ENCODE data around the gene SRRT.

Gene SRRT

GRCh38 chr7:100911484-100911883, 36.6 kb downstream of the SRRT start (continued):
- TF ChIP-seq WT1 (tag by site-specific recombination; IDR thresholded peaks at IDR 0.05) (no peak), ZNF596 (tag by site-specific recombination; IDR thresholded peaks at IDR 0.05) (no peak), FEZF1 (tag by site-specific recombination; IDR thresholded peaks at IDR 0.05) (no peak), ZNF610 (tag by site-specific recombination; IDR thresholded peaks at IDR 0.05; ENCODE audit: borderline replicate concordance) (no peak), ZNF501 (tag by site-specific recombination; IDR thresholded peaks at IDR 0.05) (no peak), BCL6B (tag by site-specific recombination; IDR thresholded peaks at IDR 0.05) (no peak)

GRCh38 chr7:100914208-100914878, 39.4 kb downstream of the SRRT start:
- ChIA-PET POLR2A (no interaction called here), CTCF (no interaction called here)
- Histone ChIP-seq H3K4me1 (ENCODE audit: control insufficient read depth, insufficient read depth, low read length) (no peaks in the 10 kb centered on the region), H3K9me3 (ENCODE audit: control insufficient read depth, insufficient read depth, low read depth, low read length) (no peaks in the 10 kb centered on the region), H3K36me3 (ENCODE audit: control insufficient read depth in 2 of 2, insufficient read depth in 1 of 2, low read length in 2 of 2) (no peaks in the 10 kb centered on the region), H3K4me3 (ENCODE audit: low read depth, low read length) (no peak overlapping the region), H3K27ac (ENCODE audit: extremely low read depth, low read depth, low read length) (no peak overlapping the region)
- TF ChIP-seq ZNF560 (tag by site-specific recombination; IDR thresholded peaks at IDR 0.05; ENCODE audit: borderline replicate concordance): 0 out of 2 replicates have a peak, but pooled peaks have one; percentile 78
- TF ChIP-seq ZNF404 (tag by site-specific recombination; IDR thresholded peaks at IDR 0.05): 0 out of 2 replicates have a peak, but pooled peaks have one; percentile 26
- peak; percentile 66; the same call in 1 of the 2 replicates for TF ChIP-seq ZNF140 (tag by site-specific recombination; IDR thresholded peaks at IDR 0.05)
- peak; percentile 52; the same call in 1 of the 2 replicates for TF ChIP-seq ZXDB (tag by site-specific recombination; IDR thresholded peaks at IDR 0.05)
- TF ChIP-seq ZNF654 (tag by site-specific recombination; IDR thresholded peaks at IDR 0.05; ENCODE audit: low read depth): peak; percentile 45
- TF ChIP-seq ZBTB8A (tag by site-specific recombination; IDR thresholded peaks at IDR 0.05): peak; percentile 45; the same call in 1 of the 2 replicates
- TF ChIP-seq ZEB2 (tag by site-specific recombination; IDR thresholded peaks at IDR 0.05): no peak
- TF ChIP-seq ZNF791 (tag by site-specific recombination; IDR thresholded peaks at IDR 0.05): 0 out of 2 replicates have a peak, but pooled peaks have one; percentile 28
- TF ChIP-seq ZNF394 (tag by site-specific recombination; IDR thresholded peaks at IDR 0.05; ENCODE audit: borderline replicate concordance): peak; percentile 92
- TF ChIP-seq ZNF391 (tag by site-specific recombination; IDR thresholded peaks at IDR 0.05; ENCODE audit: borderline replicate concordance, low read depth): no peak
- TF ChIP-seq ZNF623 (tag by site-specific recombination; IDR thresholded peaks at IDR 0.05): peak; percentile 77
- TF ChIP-seq ZNF664 (tag by site-specific recombination; IDR thresholded peaks at IDR 0.05): peak; percentile 66
- TF ChIP-seq ZNF704 (tag by site-specific recombination; IDR thresholded peaks at IDR 0.05): no peak
- no peak for TF ChIP-seq ZNF610 (tag by site-specific recombination; IDR thresholded peaks at IDR 0.05; ENCODE audit: borderline replicate concordance)
- peak; percentile 65 for TF ChIP-seq ZBTB11 (tag by site-specific recombination; conservative IDR thresholded peaks at IDR 0.05; ENCODE audit: low read depth)
- TF ChIP-seq ZNF426 (tag by site-specific recombination; IDR thresholded peaks at IDR 0.05): peak; percentile 83
- TF ChIP-seq ZNF518A (tag by site-specific recombination; conservative IDR thresholded peaks at IDR 0.05; ENCODE audit: low read depth): peak; percentile 87
- 0 out of 2 replicates have a peak, but pooled peaks have one; percentile 46 for TF ChIP-seq ZNF292 (tag by site-specific recombination; IDR thresholded peaks at IDR 0.05; ENCODE audit: borderline replicate concordance, low read depth)
- no peak for TF ChIP-seq OVOL3 (tag by site-specific recombination; IDR thresholded peaks at IDR 0.05)
- TF ChIP-seq ZNF624 (tag by site-specific recombination; IDR thresholded peaks at IDR 0.05): no peak
- TF ChIP-seq ZNF555 (tag by site-specific recombination; conservative IDR thresholded peaks at IDR 0.05): peak; percentile 70

All from HEK293 (cell line).